OCI-LY7 (cell line): ENCODE results near the gene HINT2.

Experiments
- EZH2phosphoT487 ChIP-seq: fragments of 200-600 bp; sonication (generic); IDR thresholded peaks from 2 replicates; pipeline ENCODE4 v1.6.1; 2018; ENCODE audit warnings: low read depth, borderline replicate concordance, mild to moderate bottlenecking, mixed run types, antibody characterized with exemption, low read length, moderate library complexity, mixed read lengths
- TF ChIP-seq, protein P1 (sequence below): fragments of 200-600 bp; sonication (generic); conservative IDR thresholded peaks from 2 replicates; pipeline ENCODE4 v1.5.1; 2014; ENCODE audit warnings: mild to moderate bottlenecking, antibody characterized with exemption, low read length, moderate library complexity, mixed read lengths

DNA sequence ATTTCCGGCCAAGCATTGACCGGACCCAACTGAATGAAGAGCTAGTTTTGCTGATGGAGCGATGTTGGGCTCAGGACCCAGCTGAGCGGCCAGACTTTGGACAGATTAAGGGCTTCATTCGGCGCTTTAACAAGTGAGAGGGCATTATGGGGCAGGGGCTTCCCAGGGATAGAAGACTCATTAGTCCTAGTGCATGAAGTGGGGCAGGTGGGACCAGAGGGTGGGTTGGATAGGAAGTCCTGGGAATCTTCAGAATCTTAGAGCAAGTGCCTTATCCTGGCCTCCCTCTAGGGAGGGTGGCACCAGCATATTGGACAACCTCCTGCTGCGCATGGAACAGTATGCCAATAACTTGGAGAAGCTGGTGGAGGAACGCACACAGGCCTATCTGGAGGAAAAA lies 8.7 kb downstream of the HINT2 start:
- TF ChIP-seq, protein P1, sequence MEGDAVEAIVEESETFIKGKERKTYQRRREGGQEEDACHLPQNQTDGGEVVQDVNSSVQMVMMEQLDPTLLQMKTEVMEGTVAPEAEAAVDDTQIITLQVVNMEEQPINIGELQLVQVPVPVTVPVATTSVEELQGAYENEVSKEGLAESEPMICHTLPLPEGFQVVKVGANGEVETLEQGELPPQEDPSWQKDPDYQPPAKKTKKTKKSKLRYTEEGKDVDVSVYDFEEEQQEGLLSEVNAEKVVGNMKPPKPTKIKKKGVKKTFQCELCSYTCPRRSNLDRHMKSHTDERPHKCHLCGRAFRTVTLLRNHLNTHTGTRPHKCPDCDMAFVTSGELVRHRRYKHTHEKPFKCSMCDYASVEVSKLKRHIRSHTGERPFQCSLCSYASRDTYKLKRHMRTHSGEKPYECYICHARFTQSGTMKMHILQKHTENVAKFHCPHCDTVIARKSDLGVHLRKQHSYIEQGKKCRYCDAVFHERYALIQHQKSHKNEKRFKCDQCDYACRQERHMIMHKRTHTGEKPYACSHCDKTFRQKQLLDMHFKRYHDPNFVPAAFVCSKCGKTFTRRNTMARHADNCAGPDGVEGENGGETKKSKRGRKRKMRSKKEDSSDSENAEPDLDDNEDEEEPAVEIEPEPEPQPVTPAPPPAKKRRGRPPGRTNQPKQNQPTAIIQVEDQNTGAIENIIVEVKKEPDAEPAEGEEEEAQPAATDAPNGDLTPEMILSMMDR: no peak
- TF ChIP-seq EZH2phosphoT487: no peak
